ENCODE data around the gene NCMAP.

DNA sequence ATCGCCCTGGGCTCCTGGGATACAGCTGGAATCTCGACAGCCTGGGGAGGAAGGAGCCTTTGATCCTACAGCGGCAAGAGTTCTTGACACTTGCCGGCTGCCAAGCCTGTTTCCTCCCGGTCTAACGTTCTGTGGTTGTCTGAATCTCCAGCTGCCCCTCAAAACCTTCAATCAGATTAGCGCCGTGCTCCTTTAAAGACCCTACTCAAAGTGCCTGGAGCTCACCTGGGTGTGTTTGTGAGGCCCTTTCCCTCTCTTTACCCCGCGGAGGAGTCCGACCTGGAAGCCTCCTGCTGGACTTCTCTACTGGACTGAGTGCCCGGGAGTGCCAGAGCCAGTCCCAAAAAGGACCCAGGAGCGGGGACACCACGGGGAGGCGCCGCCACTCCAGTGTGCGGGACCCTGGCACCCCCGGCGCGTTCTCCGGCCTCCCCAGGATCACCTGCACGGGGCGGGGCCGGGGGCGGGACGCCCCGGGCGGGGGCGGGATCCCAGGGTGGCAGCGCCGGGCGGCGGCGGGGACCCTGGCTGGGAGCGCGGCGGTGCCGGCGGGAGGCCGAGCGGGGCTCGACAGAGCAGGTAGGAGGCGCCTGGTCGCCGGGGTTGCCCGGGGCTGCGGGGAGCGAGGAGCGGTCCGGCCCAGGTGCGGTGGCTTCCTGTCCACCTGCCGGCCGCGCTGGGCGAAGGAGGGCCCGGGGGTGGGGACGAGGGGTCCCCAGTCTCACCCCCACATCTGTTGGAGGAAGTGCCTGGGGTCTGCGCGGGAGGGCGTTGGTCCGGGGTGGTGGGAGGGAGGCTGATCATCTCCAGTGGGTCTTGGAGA is at the start of gene NCMAP:
- TF ChIP-seq POLR2AphosphoS5 (IDR thresholded peaks at IDR 0.05), result no peak
- TF ChIP-seq, protein P1, sequence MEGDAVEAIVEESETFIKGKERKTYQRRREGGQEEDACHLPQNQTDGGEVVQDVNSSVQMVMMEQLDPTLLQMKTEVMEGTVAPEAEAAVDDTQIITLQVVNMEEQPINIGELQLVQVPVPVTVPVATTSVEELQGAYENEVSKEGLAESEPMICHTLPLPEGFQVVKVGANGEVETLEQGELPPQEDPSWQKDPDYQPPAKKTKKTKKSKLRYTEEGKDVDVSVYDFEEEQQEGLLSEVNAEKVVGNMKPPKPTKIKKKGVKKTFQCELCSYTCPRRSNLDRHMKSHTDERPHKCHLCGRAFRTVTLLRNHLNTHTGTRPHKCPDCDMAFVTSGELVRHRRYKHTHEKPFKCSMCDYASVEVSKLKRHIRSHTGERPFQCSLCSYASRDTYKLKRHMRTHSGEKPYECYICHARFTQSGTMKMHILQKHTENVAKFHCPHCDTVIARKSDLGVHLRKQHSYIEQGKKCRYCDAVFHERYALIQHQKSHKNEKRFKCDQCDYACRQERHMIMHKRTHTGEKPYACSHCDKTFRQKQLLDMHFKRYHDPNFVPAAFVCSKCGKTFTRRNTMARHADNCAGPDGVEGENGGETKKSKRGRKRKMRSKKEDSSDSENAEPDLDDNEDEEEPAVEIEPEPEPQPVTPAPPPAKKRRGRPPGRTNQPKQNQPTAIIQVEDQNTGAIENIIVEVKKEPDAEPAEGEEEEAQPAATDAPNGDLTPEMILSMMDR (IDR thresholded peaks at IDR 0.05), result no peak

Data from gastroesophageal sphincter (tissue), 3 donors.